Measurements from ENCODE around the gene SNRPA1. TPM values are rescaled to one million over a fixed set of nuclear protein-coding genes. Genes with fewer than 3 reads are reported as not detected.

SNRPA1 gene
- total and polyA plus RNA-seq, 2 of the 13 experiments (the other 11 are each of a cell fraction or from before 2014, with no cell fraction given), result 41.2 to 108 TPM

DNA sequence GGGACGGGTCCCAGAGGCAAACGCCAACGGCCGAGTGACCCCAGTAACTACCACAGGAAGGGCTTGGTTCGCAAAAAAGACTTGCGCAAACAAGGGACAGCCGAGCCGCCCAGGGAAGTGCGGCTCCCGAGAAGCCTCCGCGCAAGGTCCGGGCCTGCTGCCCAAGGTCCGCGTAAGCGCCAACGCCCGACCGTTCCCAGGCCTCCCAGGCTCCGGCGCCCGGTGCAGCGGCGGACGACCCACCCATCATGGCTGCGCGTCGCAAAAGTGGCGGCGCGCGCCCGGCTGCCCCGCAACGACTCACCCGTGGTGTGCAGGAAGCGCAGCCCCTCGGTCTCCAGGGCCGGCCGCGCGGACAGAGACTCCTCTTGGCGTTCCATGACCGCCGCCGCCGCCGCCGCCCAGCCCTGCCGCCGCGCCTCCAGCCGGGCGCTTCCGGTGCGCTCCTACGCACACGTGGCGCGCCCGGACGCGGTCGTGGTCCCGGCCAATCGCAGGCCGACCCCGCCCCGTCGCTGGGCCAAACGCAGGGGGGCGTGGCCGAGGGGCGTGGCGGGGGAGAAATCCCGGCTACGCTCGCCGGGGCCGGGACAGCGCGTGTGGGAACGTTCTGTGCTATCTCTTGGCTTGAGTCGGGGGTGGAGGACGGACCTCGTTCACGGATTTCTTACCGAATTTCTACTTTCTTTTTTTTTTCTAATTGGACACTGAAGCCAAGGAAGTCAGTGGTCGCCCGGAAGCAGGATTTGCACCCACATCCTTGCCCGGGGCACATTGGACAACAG lies 17.8 kb downstream of the SNRPA1 start, which contains the start of gene SELENOS (continued):
- TF ChIP-seq POLR2A (IDR thresholded peaks at IDR 0.05; ENCODE audit: insufficient read depth in 1 of 2, low read depth in 2 of 2, low read length in 2 of 2), result peak; percentile 37 to 63; a peak in 3 of 4 replicates
- no peak for TF ChIP-seq ZNF136 (CRISPR knock-in tag; IDR thresholded peaks at IDR 0.05; ENCODE audit: low read depth)
- TF ChIP-seq, protein P1, sequence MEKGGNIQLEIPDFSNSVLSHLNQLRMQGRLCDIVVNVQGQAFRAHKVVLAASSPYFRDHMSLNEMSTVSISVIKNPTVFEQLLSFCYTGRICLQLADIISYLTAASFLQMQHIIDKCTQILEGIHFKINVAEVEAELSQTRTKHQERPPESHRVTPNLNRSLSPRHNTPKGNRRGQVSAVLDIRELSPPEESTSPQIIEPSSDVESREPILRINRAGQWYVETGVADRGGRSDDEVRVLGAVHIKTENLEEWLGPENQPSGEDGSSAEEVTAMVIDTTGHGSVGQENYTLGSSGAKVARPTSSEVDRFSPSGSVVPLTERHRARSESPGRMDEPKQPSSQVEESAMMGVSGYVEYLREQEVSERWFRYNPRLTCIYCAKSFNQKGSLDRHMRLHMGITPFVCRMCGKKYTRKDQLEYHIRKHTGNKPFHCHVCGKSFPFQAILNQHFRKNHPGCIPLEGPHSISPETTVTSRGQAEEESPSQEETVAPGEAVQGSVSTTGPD (CRISPR knock-in tag; IDR thresholded peaks at IDR 0.05), result no peak
- TF ChIP-seq ZNF34 (CRISPR knock-in tag; IDR thresholded peaks at IDR 0.05; ENCODE audit: borderline replicate concordance), result peak; percentile 67; the same call in 1 of the 2 replicates
- TF ChIP-seq DR1 (CRISPR knock-in tag; IDR thresholded peaks at IDR 0.05), result no peak; the same call in 1 of the 2 replicates
- TF ChIP-seq, protein P2, sequence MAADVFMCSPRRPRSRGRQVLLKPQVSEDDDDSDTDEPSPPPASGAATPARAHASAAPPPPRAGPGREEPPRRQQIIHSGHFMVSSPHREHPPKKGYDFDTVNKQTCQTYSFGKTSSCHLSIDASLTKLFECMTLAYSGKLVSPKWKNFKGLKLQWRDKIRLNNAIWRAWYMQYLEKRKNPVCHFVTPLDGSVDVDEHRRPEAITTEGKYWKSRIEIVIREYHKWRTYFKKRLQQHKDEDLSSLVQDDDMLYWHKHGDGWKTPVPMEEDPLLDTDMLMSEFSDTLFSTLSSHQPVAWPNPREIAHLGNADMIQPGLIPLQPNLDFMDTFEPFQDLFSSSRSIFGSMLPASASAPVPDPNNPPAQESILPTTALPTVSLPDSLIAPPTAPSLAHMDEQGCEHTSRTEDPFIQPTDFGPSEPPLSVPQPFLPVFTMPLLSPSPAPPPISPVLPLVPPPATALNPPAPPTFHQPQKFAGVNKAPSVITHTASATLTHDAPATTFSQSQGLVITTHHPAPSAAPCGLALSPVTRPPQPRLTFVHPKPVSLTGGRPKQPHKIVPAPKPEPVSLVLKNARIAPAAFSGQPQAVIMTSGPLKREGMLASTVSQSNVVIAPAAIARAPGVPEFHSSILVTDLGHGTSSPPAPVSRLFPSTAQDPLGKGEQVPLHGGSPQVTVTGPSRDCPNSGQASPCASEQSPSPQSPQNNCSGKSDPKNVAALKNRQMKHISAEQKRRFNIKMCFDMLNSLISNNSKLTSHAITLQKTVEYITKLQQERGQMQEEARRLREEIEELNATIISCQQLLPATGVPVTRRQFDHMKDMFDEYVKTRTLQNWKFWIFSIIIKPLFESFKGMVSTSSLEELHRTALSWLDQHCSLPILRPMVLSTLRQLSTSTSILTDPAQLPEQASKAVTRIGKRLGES (CRISPR knock-in tag; IDR thresholded peaks at IDR 0.05; ENCODE audit: borderline replicate concordance), result no peak
- TF ChIP-seq SIX1 (CRISPR knock-in tag; IDR thresholded peaks at IDR 0.05; ENCODE audit: borderline replicate concordance), result no peak
- no peak for TF ChIP-seq ZNF12 (CRISPR knock-in tag; IDR thresholded peaks at IDR 0.05)
- TF ChIP-seq, protein P3, sequence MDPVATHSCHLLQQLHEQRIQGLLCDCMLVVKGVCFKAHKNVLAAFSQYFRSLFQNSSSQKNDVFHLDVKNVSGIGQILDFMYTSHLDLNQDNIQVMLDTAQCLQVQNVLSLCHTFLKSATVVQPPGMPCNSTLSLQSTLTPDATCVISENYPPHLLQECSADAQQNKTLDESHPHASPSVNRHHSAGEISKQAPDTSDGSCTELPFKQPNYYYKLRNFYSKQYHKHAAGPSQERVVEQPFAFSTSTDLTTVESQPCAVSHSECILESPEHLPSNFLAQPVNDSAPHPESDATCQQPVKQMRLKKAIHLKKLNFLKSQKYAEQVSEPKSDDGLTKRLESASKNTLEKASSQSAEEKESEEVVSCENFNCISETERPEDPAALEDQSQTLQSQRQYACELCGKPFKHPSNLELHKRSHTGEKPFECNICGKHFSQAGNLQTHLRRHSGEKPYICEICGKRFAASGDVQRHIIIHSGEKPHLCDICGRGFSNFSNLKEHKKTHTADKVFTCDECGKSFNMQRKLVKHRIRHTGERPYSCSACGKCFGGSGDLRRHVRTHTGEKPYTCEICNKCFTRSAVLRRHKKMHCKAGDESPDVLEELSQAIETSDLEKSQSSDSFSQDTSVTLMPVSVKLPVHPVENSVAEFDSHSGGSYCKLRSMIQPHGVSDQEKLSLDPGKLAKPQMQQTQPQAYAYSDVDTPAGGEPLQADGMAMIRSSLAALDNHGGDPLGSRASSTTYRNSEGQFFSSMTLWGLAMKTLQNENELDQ (CRISPR knock-in tag; IDR thresholded peaks at IDR 0.05; ENCODE audit: borderline replicate concordance), result no peak
- TF ChIP-seq SCMH1 (CRISPR knock-in tag; IDR thresholded peaks at IDR 0.05; ENCODE audit: borderline replicate concordance), result no peak
- TF ChIP-seq PCBP1 (IDR thresholded peaks at IDR 0.05; ENCODE audit: borderline replicate concordance, low read depth, low read length), result no peak
- no peak for TF ChIP-seq NFIC (IDR thresholded peaks at IDR 0.05; ENCODE audit: low read length)
- TF ChIP-seq ZNF430 (CRISPR knock-in tag; IDR thresholded peaks at IDR 0.05), result no peak
- no peak for TF ChIP-seq ZNF772 (CRISPR knock-in tag; IDR thresholded peaks at IDR 0.05)
- no peak for TF ChIP-seq HNRNPK (IDR thresholded peaks at IDR 0.05; ENCODE audit: low read depth, low read length, poor library complexity, severe bottlenecking)
- TF ChIP-seq, protein P4, sequence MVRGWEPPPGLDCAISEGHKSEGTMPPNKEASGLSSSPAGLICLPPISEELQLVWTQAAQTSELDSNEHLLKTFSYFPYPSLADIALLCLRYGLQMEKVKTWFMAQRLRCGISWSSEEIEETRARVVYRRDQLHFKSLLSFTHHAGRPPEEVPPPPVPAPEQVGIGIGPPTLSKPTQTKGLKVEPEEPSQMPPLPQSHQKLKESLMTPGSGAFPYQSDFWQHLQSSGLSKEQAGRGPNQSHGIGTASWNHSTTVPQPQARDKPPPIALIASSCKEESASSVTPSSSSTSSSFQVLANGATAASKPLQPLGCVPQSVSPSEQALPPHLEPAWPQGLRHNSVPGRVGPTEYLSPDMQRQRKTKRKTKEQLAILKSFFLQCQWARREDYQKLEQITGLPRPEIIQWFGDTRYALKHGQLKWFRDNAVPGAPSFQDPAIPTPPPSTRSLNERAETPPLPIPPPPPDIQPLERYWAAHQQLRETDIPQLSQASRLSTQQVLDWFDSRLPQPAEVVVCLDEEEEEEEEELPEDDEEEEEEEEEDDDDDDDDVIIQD (CRISPR knock-in tag; IDR thresholded peaks at IDR 0.05; ENCODE audit: low read depth), result no peak
- TF ChIP-seq MAFG (CRISPR knock-in tag; IDR thresholded peaks at IDR 0.05), result no peak
- no peak for TF ChIP-seq ZBTB1 (CRISPR knock-in tag; IDR thresholded peaks at IDR 0.05; ENCODE audit: borderline replicate concordance)
- no peak for TF ChIP-seq PRPF4 (IDR thresholded peaks at IDR 0.05; ENCODE audit: low read depth, low read length, poor library complexity, severe bottlenecking)
- TF ChIP-seq, protein P5, sequence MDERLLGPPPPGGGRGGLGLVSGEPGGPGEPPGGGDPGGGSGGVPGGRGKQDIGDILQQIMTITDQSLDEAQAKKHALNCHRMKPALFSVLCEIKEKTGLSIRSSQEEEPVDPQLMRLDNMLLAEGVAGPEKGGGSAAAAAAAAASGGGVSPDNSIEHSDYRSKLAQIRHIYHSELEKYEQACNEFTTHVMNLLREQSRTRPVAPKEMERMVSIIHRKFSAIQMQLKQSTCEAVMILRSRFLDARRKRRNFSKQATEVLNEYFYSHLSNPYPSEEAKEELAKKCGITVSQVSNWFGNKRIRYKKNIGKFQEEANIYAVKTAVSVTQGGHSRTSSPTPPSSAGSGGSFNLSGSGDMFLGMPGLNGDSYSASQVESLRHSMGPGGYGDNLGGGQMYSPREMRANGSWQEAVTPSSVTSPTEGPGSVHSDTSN (CRISPR knock-in tag; IDR thresholded peaks at IDR 0.05), result no peak

Data from HepG2 (cell line).